HG03135 (cell line): ENCODE results near the gene PLPP4.

Experiments
- ATAC-seq: cut with Tn5 transposase; IDR thresholded peaks from one replicate; pipeline ENCODE4 v1.9.1; 2021; ENCODE audit warnings: mild to moderate bottlenecking, moderate library complexity; ENCODE audit not compliant: unreplicated experiment

Gene PLPP4

GRCh38 chr10:120456143-120456625 lies 843 bp upstream of the PLPP4 start:
- no peak for ATAC-seq

GRCh38 chr10:120457431-120458172 lies 575 bp downstream of the PLPP4 start:
- no peak for ATAC-seq

DNA sequence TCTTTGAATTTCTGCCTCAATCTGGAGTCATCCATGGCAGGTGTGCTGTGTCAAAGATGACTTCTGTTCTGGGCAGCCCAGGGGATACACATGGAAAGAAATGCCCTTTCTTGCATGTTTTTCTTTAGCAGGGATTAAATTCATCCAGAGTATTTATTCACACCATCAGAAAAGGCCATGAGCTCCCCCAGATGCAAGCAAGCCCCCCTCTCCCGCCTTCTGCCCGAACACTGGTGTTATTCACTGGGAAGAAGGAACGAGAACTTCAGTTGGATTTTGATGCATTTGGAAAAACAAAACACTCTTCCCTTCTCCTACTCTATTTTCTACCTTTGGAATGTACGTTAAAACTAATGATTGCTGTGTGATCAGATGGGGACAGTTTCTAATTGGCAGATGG lies 1.4 kb downstream of the PLPP4 start:
- no peak for ATAC-seq

DNA sequence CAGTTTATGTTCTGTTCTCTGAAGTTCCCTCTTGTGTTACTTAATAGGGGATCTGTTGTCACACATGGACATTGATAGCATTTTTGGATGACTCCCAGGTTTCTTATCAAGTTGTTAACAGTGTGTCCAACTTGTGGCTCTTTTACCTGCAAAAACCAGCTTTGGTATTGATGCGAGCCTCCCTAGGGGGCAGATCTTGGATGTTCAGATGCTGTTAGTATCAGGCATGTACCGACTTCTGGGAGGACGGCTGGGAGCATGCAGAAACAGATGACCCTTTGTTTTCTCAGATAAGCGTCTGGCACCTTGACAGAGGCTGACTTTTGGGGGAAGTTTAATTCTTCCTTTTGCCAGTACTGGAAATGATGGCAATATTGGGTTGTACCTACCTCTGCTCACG lies 2.2 kb downstream of the PLPP4 start:
- ATAC-seq, result no peak

- ATAC-seq, result no peak
Measured at GRCh38 chr10:120460186-120460585, 3.2 kb downstream of the PLPP4 start.

DNA sequence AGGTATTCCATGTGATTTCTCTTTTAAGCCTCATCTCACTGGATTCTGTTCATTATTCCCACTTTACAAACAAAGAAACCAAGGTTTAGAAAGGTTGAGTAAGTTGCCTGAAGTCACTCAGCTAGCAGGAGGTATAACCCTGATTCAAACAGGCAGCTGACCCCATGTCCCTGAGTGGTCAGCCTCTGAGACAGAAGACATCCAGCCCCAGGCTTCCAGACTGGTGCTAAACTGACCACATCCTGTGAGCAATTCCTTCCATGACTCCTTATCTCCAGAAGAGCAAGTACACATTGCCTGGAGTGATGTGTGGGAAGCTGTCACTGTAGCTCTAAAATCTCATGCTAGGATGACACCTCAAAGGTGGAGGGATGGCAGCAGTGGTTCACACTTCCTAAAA lies 3.7 kb downstream of the PLPP4 start:
- ATAC-seq, result no peak

DNA sequence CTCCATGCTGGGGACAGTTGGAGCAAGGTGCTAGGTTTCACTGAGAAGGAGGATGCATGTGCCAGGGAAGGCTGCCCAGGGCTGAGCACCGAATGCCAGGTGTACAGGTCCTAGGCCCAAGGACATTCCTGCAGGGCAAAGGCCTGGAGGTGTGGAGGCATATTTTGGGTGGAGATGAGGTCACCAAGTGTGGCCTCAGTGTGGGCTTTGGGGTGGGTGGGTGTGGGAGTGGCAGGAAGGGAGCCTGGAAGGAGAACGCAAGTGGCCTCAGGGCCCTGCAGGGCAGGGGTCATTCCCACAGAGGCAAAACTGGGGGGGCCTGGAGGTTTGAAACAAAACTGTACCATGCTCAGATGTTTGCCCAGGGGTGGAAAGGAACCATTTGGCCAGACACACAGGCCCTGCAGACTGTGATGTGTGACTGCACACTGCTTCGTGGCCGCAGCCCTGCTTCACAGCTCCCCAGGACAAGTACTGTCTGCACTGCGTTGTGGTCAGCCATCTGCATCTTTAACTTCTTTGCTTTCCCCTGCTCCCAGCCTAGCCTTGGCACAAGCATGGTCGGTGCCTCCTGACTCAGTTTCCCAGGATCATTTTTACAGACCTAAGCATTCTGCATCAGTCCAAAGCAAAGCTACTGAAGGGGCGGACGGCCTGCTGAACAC lies 5.1 kb downstream of the PLPP4 start:
- no peak for ATAC-seq

DNA sequence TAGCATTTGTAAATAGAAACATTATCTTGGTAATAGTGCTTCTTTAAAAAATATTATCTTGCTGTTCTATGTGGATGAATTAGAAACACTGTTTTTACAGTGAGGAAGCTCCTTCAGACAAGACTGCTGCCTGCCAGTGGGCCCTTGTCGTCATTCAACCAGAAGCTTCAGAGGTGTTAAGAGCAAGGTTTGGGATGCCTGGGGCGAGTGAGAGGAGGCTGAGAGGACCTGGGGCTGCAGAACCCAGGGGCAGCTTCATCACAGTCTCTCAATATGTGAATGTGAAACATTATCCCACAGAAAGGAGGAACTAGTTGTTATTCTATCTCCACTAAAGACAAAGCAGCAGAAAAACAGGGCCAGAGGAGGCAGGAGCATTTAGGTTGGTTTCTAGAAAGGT lies 8.1 kb downstream of the PLPP4 start:
- no peak for ATAC-seq

- ATAC-seq, result no peak
Measured at GRCh38 chr10:120466006-120466405, 9.0 kb downstream of the PLPP4 start.

DNA sequence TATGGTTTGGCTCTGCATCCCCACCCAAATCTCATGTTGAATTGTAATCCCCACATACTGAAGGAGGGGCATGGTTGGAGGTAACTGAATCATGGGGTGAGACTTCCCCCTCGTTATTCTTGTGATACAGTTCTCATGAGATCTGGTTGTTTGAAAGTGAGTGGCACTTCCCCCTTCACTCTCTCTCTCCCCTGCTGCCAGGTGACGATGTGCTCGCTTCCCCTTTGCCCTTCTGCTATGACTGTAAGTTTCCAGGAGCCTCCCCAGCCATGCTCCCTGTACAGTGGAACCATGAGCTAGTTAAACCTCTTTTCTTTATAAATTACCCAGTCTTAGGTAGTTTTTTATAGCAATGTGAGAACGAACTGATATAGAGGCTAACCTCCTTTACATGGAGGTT lies 16.6 kb downstream of the PLPP4 start:
- no peak for ATAC-seq

DNA sequence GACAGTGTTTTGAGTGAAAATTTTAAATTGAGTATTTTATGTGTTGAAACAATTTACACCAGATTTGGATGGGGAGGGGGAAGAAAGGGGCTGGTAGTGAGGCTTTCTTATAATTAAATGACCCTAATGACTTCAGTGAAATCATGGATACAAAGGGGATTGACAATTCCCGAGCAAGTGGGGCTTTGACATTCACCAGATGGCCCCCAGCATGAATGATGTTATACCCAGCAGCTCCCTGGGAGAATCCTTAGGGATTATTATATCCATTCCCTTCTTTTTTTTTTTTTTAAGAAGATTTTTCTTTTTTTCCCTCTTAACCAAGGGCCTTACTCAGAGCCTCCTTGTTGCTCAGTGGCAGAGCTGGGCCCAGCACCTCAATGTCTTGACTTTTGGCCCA lies 17.9 kb downstream of the PLPP4 start:
- ATAC-seq, result no peak

GRCh38 chr10:120475844-120476791 lies 19.1 kb downstream of the PLPP4 start:
- no peak for ATAC-seq

DNA sequence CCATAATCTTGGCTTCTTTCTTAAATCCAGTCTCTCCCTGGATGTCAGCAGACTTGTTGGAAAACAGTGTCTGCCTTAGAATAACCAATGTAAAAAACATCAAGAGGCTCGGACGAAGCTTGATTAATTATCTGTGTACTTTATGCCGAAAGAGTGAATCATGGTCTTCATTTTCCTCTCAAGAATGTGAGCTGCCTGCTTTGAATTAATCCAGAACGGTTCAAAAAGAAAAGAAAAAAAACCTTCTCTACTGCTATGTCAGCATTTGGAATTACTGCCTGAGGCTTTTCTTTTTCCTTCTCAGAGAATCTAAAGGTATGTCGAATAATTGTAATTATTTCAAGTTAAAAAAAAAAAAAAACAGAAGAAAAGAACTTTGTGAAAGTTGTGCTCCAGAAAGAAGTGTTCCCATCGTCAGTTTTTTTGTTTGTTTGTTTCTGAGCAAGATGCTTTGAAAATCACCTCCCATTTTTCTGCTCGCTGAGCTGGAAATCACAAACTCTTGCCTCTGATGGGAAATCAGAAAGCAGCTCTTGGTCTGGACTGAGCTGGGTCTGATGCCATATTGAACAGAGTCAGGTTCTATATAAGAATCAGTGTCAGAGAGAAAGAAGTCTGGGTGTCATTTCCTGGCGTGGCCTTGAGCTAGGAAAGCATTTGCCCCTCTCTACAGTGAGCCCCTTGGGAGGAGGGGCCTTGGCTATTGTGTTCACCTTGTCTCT lies 20.2 kb downstream of the PLPP4 start:
- no peak for ATAC-seq

- no peak for ATAC-seq
Measured at GRCh38 chr10:120477743-120478141, 20.7 kb downstream of the PLPP4 start.

GRCh38 chr10:120478386-120478785 lies 21.4 kb downstream of the PLPP4 start:
- no peak for ATAC-seq

DNA sequence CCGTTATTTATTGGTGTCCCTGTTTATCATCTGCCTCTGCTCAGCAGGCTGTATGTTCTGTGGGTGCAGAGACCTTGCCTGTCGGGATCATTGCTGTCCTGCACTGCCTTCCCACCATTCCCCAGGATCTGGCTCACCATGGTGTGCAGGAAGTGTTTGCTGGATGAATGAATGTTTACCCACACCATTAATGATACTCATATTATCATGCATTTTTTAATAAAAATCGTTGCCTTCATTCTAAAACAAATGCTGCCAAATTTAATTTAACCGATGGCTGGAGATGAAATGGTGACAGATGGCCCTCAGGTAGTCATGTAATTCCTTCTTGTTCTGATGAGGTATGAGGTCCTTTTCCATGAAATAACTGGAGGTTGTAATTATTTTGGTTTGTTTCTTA lies 22.5 kb downstream of the PLPP4 start:
- ATAC-seq, result no peak

DNA sequence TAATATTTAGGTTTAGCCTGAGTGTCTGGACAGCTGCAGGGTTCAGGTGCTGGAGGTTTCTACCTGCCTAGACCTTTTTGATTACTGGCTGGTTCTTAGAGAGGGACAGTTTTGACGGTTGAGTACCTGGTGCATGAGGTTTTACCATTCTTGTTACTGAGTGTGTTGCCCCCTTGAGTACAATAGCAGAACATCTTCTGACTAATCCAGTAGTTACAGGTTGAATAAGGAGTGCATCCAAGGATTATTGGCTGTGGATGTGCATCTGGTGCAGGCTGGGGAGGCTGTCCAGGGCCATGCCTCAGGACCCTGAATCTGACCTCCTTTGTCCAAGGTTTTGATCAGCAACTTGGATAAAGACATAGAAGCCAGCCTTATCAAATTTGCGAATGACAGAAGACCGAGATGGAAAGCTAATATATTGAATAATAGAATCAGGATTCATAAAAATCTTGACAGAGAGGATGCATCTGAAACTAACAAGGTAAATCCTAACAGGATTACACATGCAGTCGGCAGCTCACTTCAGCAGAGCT lies 23.1 kb downstream of the PLPP4 start:
- no peak for ATAC-seq

DNA sequence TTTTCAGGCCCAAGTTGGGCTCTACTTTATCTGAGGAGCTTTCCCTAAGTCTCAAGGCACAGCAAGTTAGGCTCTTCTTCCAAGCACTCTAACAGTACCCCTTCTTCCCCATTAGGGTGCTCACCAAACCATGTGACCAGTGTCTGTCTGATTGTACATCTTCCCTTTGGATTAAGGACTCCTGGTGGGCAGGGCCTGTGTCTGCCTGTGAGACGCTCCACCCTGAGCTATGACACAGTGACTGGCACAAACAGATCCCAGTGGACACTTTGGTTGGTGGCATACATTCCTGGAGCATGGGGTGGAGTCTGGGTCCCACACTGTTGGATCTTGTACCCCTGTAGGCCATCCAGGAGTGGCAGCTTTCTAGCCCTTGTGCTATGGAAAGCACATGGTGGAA lies 23.8 kb downstream of the PLPP4 start:
- ATAC-seq, result no peak

- ATAC-seq, result no peak
Measured at GRCh38 chr10:120483006-120483405, 26.0 kb downstream of the PLPP4 start.

DNA sequence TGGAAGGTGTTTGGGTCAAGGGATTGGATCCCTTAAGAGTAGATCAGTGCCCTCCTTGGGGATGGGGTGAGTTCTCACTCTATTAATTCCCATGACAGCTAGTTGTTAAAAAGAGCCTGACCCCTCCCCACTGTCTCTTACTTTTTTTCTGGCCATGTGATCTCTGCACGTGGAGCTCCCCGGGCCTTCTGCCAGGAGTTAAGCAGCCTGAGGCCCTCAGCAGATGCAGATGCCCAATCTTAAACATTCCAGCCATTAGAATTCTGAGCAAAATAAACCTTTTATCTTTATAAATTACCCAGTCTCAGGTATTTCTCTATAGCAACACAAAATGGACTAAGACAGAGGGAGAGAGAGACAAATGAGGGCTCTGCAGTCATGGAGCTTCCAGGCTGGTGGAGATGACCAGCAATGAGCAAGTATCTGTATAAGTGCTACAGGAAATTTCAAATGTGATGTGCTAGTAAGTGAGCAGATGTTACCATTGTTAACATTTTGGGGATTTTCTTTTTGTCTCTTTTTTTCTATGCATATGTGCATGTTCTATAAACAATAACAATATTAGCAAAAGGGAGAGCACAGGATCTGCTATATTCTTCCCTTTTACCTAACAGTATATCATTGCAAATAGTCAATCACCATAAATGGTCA lies 26.7 kb downstream of the PLPP4 start:
- ATAC-seq, result no peak
